GM12872 (cell line): ENCODE results near the gene ZC3H13.

ENCODE experiments used
- CTCF ChIP-seq: IDR thresholded peaks from 3 replicates; pipeline ENCODE4 v1.5.1; 2011; ENCODE audit warnings: low read depth, mild to moderate bottlenecking, low read length, moderate library complexity; ENCODE audit not compliant: insufficient read depth

The ZC3H13 gene

DNA sequence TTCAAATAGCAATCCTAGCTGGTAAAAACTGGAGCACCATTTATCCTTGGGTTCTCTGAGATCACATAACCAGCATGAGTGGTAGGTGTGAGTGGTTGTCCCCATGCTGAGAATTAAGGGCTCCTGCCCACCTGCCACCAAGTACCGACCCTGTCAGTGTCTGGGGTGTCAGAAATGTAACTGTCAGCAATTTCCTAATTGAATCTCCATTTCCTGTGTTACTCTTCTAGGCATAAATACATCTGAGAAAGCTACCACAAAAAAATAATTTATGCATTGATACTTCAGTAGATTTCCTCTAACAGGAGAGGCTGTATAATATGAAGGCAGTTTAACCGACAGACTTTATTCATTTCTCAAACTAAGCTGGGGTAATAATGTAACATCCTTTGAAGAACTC, 27.2 kb upstream of the ZC3H13 start:
- TF ChIP-seq CTCF: no peak

DNA sequence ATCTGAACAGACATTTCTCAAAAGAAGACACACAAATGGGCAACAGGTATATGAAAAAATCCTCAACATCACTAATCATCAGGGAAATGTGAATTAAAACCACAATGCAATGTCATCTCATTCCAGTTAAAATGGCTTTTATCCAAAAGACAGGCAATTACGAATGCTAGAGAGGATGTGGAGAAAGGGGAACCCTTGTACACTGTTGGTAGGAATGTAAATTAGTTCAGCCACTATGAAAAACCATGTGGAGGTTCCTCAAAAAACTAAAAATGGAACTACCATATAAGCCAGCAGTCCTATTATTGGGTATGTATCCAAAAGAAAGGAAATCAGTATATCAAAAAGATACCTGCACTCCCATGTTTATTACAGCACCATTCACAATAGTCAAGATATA, 24.7 kb upstream of the ZC3H13 start:
- no peak for TF ChIP-seq CTCF

DNA sequence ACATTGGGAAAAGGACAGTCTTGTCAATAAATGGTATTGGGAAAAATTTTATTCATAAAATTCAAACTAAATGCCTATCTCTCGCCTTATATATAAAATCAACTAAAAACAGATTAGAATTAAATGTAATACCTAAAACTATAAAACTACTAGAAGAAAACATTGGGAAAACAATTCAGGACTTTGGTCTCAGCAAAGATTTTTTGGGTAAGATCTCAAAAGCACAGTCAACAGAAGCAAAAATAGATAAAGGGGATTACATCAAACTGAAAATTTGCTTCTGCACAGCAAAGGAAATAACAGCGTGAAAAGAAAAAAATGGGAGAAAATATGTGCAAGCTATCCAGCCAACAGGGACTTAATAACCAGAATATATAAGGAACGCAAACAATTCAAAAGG, 24.3 kb upstream of the ZC3H13 start:
- TF ChIP-seq CTCF: no peak

GRCh38 chr13:46075811-46076210, 23.3 kb upstream of the ZC3H13 start:
- no peak for TF ChIP-seq CTCF

- TF ChIP-seq CTCF: peak; percentile 51
Measured at GRCh38 chr13:46071590-46072249, 19.2 kb upstream of the ZC3H13 start.

- no peak for TF ChIP-seq CTCF
Measured at GRCh38 chr13:46063292-46063691, 10.7 kb upstream of the ZC3H13 start.

DNA sequence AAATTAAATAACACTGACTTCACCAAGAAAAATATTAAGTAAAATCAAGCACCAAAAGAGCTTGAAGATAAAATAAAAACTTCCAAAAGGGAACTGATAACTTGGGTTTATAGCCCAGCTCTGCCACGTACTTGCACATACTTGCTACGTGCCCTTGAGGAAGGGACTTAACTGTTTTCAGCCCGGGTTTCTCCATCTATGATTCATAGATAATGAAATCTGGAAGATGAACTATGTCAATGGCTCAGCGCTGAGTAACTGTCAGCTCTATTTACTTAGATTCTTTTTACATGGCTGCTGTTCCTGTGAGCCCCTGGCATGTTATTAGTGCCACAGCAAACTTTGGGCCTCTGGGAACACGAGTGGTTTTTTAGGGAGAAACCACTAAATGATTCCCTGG, 9.6 kb upstream of the ZC3H13 start:
- no peak for TF ChIP-seq CTCF

- TF ChIP-seq CTCF: no peak
Measured at GRCh38 chr13:46059405-46059804, 6.9 kb upstream of the ZC3H13 start.
